HG03520 (cell line): ENCODE results near the gene GGTLC1.
"Not testable (repeated sequence)": the region's sequence is repeated elsewhere in the genome, so short reads cannot be mapped to it uniquely, and the experiment has no call there.

Experiments used
- ATAC-seq: cut with Tn5 transposase; IDR thresholded peaks from one replicate; pipeline ENCODE4 v1.9.1; 2021; ENCODE audit warnings: mild to moderate bottlenecking, moderate library complexity; ENCODE audit not compliant: unreplicated experiment

The GGTLC1 gene

DNA sequence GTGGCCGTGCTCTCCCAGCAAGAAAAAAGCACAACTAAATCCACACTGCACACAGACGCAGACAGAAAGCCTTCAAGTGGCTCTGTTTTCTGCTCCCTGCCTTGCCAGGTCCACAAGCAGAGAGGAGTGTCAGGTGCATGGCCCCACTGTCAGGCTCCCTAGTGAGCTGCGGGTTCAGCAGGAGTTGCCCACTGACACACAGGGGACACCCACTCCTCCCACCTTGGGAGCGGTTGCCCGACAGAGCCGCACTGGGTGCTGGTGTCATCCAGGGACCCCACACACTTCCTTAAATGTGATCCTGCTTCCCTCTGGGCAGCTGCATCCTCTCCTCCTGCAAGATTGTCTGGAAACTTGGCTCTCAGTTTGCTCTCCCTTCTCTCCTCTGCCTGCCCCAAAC is 6.7 kb upstream of the GGTLC1 start:
- not testable (repeated sequence) for ATAC-seq

DNA sequence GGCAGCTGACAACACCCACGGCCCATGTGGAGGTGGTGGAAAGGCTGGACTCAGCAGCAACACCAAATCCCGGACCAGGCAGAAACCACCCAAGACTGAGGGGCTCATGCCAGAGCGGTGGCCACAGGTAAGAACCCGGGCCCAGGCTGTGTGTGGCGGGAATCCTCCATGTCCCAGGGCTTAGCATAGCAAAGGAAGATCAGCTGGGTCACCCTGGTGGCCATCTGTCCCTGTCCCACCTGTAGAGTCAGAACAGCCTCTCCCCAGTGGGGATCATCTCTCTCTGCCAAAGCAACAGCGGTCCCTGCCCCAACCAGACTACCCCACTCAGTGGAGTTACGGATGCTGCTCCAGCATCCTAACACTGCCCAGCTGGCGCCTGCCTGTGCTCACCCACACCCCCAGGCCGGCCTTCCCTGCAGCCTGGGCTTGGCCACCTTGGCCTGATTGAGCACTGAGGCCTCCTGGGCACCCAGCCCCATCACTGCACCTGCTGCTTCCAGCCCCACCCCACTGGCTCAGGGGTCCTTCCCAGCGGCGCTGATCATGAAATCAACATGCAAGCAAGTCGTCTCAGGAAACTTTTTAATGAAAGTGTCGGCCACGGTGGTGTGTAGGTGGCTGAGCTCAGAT is 5.5 kb upstream of the GGTLC1 start:
- not testable (repeated sequence) for ATAC-seq

DNA sequence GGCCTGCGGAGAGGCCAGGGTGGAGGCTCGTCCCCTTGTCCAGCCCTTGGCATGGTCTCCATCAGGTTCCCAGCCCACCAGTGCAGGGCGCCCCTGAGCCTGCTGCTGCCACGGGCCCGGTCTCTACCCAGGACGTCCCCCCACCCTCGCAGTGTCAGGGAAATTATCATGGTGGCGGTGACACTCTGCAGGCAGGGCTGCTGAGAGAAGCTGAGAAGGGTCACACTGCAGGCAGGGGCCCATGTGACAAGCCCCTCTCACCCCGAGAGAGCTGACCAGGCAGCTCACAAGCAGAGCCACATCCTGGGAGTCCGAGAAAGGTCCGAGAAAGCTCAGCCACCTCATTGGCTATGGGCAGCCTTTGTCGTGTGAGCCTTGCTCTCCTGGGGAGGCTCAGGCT is 4.9 kb upstream of the GGTLC1 start:
- not testable (repeated sequence) for ATAC-seq

DNA sequence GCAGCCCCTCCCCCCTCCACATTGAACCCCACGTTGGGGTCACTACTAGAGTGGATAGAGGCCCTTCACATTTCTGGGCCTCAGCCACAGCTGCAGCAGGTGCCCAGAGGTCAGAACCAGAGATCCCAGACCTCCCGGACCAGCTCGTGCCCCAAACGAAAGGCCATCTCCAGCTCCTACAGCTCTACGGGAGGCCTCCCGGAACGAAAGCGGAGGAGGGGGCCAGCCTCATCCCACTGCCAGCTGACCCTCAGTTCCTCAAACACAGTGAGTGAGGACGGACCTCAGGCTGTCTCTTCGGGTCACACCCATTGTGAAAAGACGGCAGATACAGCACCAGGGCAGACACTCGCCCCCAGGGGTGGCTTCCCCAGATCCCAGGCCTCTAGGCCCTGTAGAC is 1.7 kb upstream of the GGTLC1 start:
- not testable (repeated sequence) for ATAC-seq

DNA sequence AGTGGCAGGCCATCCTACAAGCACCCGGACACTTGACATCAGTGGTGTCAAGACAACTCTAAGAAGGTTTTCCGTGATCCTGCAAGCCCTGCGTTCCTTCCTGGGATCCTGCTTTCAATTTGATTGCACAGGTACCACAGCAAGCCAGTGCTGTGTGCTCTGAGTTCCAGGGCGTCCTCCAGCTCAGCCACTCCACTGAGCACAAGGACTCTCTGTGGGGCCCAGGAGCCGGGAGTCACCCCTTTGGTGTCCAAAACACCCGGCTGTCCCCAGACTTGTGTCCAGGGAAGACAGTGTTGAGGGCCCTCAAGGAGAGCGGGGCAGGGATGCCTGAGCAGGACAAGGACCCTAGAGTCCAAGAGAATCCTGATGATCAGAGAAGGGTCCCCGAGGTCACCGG is 387 bp upstream of the GGTLC1 start:
- not testable (repeated sequence) for ATAC-seq

DNA sequence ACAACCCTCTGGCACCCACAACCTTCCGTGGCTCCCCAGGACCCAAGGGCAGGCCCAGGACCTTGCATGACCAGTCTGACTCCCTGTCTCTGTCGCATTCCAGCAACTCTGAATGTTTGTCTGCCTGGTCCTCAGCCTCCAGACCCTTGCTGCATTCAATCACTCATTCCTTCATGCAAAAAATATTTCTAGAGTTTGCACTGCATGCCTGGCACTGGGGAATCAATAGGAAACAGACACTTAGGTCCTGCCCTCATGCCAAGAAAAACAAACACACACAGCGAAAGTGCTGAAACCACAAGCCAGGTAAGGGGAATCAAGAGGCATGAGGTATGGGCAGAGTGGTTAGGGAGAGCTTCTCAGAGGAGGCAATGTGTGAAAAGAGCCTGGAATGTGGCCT is 1.9 kb downstream of the GGTLC1 start:
- not testable (repeated sequence) for ATAC-seq

DNA sequence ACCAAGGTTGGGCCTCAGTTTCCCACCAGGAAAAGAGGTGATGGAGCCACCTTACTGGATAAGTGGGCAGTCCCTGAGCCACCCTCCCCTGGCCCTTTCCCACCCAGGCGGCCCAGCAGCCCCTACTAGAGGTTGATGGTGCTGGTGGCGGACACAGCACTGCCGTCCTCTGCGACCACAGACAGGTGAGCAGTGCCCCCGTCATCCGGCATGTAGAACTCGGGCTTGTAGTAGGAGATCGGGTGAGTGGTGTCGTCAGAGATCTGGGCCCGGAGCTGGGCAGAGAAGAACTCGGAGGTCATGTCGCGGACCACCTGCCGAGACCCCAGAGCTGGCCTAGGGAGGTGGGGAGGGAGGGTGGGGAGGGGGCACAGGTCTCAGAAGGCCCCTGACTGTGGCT is 2.3 kb downstream of the GGTLC1 start:
- not testable (repeated sequence) for ATAC-seq

DNA sequence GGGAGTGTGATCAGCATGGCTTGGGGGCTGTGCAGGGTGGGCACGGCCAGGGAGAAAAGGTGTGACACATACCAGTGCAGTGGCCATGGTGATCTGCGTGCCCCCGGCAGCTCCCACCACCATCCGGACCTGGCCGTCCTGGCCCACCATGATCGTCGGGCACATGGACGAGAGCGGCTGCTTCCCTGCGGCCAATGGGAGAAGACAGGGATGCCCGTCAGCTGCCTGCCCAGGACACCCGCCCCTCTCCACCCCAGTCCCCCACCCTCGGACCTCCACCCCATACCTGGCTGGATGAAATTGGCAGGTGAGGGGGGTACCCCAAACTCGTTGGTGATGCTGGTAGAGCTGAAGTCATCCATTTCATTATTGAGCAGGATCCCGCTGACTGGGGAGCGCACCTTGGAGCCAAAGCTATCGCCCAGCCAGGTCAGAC is 2.8 kb downstream of the GGTLC1 start:
- not testable (repeated sequence) for ATAC-seq

DNA sequence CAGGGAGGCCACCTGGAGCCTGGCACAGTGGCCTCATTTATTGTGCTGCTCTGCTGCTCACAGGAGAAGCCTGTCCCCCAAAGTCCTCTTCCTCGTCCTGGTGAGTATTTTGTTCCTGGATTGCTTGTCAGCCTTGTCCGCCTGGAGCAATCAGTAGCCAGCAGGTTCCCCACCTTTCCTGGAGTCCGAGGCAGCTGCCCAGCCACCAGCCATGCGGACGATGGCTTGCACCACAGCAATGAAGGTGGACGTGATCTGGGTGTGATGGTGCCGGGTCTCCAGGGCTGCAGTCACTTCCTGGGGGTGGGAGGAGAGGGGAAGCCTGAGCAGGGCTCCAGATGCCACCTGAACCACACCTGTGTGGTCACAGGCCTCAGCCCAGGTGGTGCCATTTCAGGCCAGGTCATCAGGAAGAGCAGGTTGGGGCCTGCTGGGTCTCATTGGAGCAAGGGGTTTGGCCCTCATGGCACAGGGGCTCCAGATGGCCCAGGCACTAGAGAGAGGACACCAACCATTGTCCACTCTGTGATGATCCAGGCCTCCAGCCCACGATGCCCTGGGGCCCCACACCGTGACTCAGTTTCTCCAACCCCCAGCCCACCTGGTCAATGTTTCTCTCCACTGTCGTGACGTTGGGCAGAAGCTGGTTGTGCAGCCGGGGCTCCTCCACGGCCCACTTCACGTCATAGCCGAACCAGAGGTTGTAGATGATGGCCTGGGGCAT is 3.4 kb downstream of the GGTLC1 start:
- not testable (repeated sequence) for ATAC-seq

DNA sequence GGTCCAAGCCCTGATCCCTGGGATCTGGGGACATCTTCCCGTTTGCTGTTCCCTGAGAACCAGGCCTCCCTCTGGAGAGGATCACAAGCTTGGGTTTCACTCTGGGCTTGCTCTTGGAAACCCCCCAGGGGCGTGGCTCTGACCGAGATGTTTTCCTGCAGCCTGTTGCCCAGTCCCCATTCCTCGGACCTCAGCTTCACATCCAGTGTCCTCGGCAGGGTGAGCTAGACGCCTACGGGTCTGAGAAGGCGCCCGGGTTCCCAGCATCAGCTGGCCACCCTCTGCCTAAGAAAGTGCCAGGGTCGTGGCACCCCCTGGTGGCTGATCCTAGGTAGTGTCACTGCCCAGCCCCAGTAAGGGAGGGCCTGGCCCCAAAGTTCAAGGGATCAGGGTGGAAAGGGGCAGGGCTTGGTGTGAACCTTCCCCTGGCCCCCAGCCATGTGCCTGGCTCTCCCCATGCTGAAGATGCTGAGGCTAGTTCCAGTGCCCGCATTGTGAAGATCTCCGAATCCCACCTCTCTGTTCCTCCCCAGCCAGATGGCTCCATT is 4.0 kb downstream of the GGTLC1 start:
- not testable (repeated sequence) for ATAC-seq

DNA sequence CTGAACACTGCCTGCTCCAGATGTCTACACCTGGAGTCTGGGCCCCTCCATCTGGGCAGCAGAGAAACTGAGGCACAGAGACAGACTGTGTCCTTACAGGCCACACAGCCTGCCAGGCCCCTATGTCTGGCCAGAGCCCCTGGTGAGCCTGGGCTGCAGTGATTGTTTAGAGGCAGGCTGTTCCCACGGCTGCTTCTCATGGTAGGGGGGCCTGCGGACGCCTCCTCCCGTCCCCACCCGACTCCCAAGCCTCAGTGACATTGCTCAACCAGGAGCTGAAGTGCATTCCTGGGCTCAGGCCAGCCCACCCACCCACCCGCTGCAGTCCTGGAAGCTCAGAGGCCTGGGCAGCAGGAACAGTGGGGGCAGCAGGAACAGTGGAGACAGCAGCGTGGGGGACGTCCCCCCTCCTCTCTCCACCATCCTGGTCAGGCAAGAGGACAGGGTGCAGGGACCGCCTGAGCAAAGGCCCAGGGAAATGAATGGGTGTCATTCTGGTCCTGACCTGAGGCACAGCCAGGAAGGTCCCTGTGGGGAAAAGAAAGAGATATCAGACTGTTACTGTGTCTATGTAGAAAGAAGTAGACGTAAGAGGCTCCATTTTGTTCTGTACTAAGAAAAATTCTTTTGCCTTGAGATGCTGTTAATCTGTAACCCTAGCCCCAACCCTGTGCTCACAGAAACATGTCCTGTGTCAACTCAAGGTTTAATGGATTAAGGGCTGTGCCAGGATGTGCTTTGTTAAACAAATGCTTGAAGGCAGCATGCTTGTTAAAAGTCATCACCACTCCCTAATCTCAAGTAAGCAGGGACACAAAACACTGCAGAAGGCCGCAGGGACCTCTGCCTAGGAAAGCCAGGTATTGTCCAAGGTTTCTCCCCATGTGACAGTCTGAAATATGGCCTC is 6.2 kb downstream of the GGTLC1 start:
- ATAC-seq = not testable (repeated sequence)

DNA sequence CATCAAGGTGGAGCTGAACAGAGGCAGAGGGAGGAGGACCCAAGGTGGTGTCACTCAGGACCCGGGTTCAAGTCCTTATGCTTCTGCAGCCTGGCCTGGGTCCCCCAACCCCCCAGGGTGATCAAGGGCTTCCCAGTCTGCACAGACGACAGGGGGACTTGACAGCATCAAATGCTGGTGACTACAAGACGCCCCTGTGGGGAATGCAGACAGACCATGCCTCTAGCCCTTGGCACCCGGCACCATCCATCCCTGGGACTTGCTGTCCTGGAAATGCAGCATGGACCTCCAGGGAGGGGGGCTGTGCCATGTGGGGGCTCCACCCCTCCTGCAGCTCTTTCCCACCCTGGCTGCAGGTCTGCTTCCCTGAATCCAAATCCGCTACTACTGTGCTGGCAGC is 7.1 kb downstream of the GGTLC1 start:
- ATAC-seq = not testable (repeated sequence)

DNA sequence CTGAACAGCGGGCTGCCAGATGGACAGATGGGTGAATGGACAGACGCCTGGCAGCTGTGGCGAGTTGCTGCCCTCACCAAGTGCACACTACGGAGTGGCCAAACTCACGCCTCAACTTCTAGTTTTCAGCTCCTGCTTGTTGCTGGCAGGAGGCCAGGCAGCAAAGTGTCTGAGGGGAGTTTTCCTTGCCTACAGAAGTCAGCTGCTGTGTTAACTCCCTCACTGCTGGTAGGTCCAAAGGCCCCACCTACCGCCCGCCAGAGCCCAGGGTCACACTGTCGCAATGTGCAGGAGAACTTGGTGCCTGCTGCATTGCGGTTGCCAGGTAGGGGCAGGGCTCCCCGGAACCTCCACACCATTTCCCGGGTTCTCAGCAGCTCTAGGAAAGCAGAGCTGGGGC is 7.6 kb downstream of the GGTLC1 start:
- ATAC-seq = not testable (repeated sequence)

DNA sequence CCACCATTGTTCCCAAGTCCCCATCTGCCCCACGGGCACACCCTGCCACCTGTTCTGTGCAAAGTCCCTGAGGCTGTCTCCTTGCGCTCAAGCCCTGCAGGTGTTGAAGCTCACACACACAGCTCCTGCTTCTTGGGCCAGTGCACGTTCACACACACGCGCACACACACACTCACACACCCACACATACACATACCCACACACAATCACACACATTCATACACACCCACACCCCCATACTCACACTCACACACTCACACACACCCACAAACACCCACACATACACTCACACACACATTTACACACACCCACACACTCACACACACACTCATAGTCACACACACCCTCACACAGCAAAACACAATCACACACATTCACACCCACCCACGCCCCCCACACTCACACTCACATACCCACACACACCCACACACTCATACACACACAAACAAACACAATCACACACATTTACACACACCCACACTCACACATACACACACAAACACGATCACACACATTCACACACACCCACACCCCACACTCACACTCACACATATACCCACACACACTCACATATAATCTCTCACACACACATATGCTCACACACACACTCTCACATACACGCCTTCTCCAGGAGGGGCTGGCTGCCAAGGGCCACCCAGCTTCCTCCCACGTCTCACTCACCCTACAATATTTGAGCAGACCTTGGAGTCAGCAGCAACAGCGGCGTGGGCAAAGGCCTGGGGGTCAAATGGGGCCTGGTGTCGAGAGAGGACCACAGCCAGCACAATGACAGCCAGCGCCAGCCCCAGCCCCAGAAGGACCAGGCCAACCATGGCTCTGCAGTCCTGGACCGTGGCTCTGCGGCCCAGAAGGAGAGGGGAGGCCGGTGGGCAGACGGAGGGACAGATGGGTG is 8.4 kb downstream of the GGTLC1 start:
- not testable (repeated sequence) for ATAC-seq

DNA sequence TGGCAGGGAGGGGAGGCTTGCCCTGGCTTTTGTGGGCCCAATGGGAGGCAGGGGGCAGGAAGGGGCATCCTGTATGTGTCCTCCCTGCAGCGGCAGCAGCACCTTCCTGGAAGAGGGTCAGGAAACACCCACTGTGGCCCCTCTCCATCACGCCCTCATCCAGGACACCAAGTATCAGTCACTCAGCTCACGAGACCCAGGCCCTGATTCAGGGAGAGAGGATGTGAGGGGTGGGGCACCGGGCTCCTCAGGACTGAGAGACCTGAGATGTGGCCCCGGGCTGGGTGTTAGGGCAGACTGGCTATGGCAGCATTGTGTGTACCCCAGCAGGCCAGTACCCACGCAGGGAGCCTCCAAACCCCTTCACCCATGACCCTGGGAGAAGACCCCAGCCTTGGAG is 9.2 kb downstream of the GGTLC1 start:
- not testable (repeated sequence) for ATAC-seq

DNA sequence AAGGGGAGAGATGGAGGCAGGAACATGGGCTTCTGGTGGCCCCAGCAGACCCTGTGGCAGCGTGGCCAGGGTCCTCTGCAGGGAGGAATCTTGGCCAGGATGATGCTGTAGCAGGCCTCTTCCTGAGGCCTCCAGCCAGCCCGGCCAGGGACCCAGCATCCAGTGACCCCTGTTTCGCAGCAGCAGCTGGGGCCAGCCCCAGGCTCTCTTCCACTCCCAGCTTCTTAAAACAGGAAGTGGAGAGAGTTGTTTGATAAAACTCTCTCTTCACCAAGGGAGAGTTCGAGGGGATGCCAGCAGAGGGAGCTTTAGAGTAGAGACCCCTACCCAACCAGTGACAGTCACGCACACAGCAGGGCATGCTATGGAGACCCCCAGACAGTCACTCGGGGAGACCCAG is 10.1 kb downstream of the GGTLC1 start:
- not testable (repeated sequence) for ATAC-seq

DNA sequence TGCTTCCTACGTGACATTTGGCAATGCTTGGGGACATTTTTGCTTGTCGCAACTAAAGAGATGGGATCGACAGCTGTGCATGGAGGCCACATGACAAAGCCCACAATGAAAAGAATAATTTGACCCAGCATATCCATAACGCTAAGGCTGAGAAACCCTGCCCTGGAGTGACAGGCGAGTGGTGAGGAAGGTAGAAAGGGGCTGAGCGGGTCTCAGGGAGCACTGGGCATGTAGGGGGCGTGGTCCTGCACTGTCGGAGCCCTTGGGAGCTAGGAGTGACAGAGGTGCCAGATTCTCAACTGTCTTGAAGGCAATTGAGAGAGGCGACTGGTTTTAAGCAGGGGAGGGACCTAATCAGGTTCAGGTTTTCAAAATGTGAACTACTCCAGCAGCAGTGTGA is 13.6 kb downstream of the GGTLC1 start:
- no peak for ATAC-seq

DNA sequence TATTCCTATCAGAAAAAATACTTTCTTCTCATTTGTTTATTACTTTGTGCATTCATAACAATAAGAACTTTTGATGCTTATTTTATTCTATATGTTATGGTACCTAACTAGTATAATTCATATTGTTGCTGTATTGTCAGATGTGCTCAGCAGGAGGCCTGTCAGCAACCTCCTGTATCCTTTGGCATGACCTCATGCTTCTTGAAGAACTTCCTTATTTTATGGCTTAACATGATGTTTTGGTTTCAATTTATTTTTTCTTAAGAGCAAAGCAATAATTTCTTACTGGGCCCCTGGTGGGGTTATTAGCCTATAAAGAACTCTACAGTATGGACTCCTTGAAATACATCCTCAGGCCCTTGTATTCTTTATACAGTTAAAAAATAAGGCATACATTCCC is 17.3 kb downstream of the GGTLC1 start:
- ATAC-seq = no peak

DNA sequence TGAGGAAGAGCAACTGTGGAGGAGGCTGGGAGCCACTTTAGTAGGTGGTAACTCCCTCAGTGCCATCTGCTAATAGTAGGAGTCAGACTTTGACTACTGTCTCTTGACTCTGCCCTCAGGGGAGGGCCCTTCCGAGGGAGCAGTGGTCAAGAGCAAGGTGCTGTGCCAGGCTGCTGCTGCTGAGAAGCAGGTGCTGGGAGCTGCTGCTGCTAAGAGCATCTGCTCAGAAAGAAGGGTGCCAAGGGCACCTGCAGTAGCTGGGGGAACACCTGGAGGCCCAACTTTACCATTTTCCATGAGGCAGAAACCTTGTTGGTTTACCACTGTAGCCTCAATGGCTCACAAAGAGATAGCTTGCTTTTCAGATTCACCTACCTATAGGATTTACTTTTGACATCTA is 18.5 kb downstream of the GGTLC1 start:
- no peak for ATAC-seq

DNA sequence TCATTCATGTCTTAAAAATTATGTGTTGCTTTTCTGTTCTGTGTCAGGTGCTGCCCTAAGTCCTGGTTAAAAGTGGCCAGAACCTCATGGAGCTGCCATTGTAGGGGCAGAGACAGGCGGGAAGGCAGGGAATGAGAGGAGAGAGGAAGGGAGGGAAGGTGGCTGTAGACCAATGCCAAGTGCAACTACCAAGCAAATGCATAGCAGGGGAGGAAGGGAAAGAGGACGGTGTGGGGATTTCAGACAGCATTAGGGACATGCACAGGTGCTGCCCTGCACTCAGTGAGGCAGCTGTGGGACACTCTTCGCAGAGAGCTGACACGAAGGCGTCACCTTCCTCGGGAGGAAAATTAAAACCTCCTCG is 21.0 kb downstream of the GGTLC1 start:
- ATAC-seq = no peak
